Measurements from ENCODE around the gene INPP4A. TPM values are rescaled to one million over a fixed set of nuclear protein-coding genes. Genes with fewer than 3 reads are reported as not detected.

Gene INPP4A
- total and polyA plus RNA-seq, 9 of the 15 experiments (the other 6 are each of a cell fraction or from before 2014, with no cell fraction given) = 1.8 to 15.7 (median 8.3) TPM

- H2AFZ ChIP-seq (ENCODE audit: low read depth, low read length) = no peak overlapping the region
- H3K9ac ChIP-seq (ENCODE audit: insufficient read depth in 1 of 2, low read depth in 2 of 2, low read length in 2 of 2) = no peak overlapping the region
- DNase-seq (ENCODE audit: extremely low read depth in 1 of 4, low spot score in 3 of 4) (no peak), FAIRE-seq (no peak), ATAC-seq (no peak)
- H3K79me2 ChIP-seq (ENCODE audit: control insufficient read depth, insufficient read depth, low read length) = peaks cover 2% of the 10 kb centered on the region; the same call in 2 of the 3 replicates
- BruUV-seq (replicated peaks) = no TSS peak
- no peak overlapping the region for H3K27ac ChIP-seq (ENCODE audit: extremely low read depth, low read depth, low read length)
- no peak overlapping the region for H3K4me2 ChIP-seq (ENCODE audit: insufficient read depth, low read length)
- ChIA-PET CTCF (ENCODE audit: low intra/inter-chr PET ratio) (interaction anchor here (0.7 kb wide), 1 partner anchor 51 kb away, joined by 3 read pairs; no protein-coding TSS in a partner anchor), POLR2A (interaction anchor here (0.5 to 1.1 kb wide), 4 partner anchors 11 to 1592 kb away, joined by 3 to 6 read pairs (median 3); no protein-coding TSS in a partner anchor)
- 66% methylated on average over 5 of the region's 5 CpGs for WGBS (ENCODE audit: insufficient coverage, low coverage, missing lambda C conversion rate)
- H3K36me3 ChIP-seq (ENCODE audit: control insufficient read depth, insufficient read depth, low read length) = no peaks in the 10 kb centered on the region
- no peaks in the 10 kb centered on the region; a peak in 1 of 5 replicates for H3K4me1 ChIP-seq (replicated peaks in 1 of 2; ENCODE audit: control insufficient read depth in 2 of 2, insufficient read depth in 2 of 2, low read length in 2 of 2)
- H3K4me3 ChIP-seq = no peak overlapping the region
- no peaks in the 10 kb centered on the region for H3K9me1 ChIP-seq (ENCODE audit: control insufficient read depth, insufficient read depth, low read length)
- no peaks in the 10 kb centered on the region for H3K9me3 ChIP-seq (replicated peaks; ENCODE audit: control insufficient read depth, insufficient read depth, low read depth, low read length)
- in situ Hi-C loops (cut with MboI) (no loop called here), intact Hi-C loops (cut with micrococcal nuclease) (no loop called here)
- no peak for TF ChIP-seq SMAD3 (CRISPR knock-in tag; conservative IDR thresholded peaks at IDR 0.05)
- no peak for TF ChIP-seq GABPA (tag; conservative IDR thresholded peaks at IDR 0.05; ENCODE audit: low read depth)
- TF ChIP-seq SNAPC5 (CRISPR knock-in tag; IDR thresholded peaks at IDR 0.05) = no peak
- TF ChIP-seq CTBP1 (IDR thresholded peaks at IDR 0.05; ENCODE audit: borderline replicate concordance) = no peak
- TF ChIP-seq RFX1 (IDR thresholded peaks at IDR 0.05) = no peak
- no peaks in the 10 kb centered on the region for H3K27me3 ChIP-seq (ENCODE audit: control insufficient read depth in 2 of 2, insufficient read depth in 2 of 2, low read length in 2 of 2)
- peaks cover 21% of the 10 kb centered on the region for H4K20me1 ChIP-seq (replicated peaks; ENCODE audit: control insufficient read depth, insufficient read depth, low read length)
These were observed 41.8 kb downstream of the INPP4A start for GRCh38 chr2:98486374-98486981.
